GM12872 (cell line): ENCODE measurements around the gene TSPAN17.

ENCODE experiments used
- CTCF ChIP-seq: IDR thresholded peaks from 3 replicates; pipeline ENCODE4 v1.5.1; 2011; ENCODE audit warnings: low read depth, mild to moderate bottlenecking, low read length, moderate library complexity; ENCODE audit not compliant: insufficient read depth

TSPAN17 gene

GRCh38 chr5:176682016-176682531 lies 34.8 kb downstream of the TSPAN17 start:
- TF ChIP-seq CTCF = no peak

GRCh38 chr5:176685010-176685409 lies 37.7 kb downstream of the TSPAN17 start:
- TF ChIP-seq CTCF = no peak

- no peak for TF ChIP-seq CTCF
Observed at GRCh38 chr5:176687247-176687646, 40.0 kb downstream of the TSPAN17 start.

- no peak for TF ChIP-seq CTCF
Observed at GRCh38 chr5:176687881-176688280, 40.6 kb downstream of the TSPAN17 start.

GRCh38 chr5:176690911-176691310 lies 43.6 kb downstream of the TSPAN17 start:
- no peak for TF ChIP-seq CTCF

GRCh38 chr5:176691524-176691923 lies 44.2 kb downstream of the TSPAN17 start:
- TF ChIP-seq CTCF = no peak

GRCh38 chr5:176692326-176692725 lies 45.0 kb downstream of the TSPAN17 start:
- TF ChIP-seq CTCF = no peak

- TF ChIP-seq CTCF = no peak
Observed at GRCh38 chr5:176692839-176693476, 45.7 kb downstream of the TSPAN17 start.
